Measurements from ENCODE around the gene COL17A1.
A peak's percentile ranks its signal among the peaks of the same experiment; 100 is the strongest.

The COL17A1 gene

DNA sequence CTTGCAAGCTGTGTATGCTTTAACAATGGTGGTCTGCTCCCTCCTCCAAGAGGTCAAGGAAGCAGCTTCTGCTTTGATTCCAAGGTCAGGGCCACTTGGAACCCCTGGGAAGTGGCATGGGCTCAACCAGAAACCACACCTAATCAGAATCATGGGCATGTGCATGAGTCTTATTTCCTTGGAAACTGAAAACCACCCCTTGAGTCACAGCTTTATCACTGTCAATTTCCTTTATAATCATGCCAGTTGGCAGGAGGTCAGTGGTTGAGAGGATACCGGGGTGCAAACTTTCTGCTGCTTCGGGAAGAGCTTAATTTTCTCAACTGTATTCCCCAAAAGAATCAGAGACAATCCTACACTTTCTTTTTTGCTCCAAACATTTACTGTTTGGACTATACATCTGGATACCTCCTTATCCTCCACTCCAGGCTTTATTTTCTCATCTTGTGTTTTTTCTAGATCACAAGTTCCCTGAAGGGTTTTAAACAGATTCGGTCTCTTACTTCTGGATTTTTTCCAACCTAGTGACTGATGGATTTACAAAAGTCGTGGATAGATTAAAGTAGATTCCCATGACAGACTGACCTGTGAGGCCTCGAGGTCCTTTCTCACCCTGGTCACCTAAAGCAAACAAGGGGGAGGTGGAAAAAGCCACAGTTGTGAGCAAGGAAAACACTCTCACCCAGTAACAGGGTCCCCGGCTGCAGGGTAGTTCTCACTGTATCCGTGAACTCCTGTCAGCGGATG is 36.0 kb downstream of the COL17A1 start:
- Histone ChIP-seq H3K4me1 (ENCODE audit: control insufficient read depth in 1 of 2, insufficient read depth in 2 of 2, low read length in 2 of 2) (no peaks in the 10 kb centered on the region), H3K36me3 (ENCODE audit: control insufficient read depth in 1 of 2, insufficient read depth in 2 of 2, low read length in 2 of 2) (no peaks in the 10 kb centered on the region), H3K27me3 (ENCODE audit: low read depth, low read length) (no peaks in the 10 kb centered on the region), H3K4me3 (ENCODE audit: low read depth in 1 of 2, low read length in 2 of 2) (no peak overlapping the region), H3K27ac (ENCODE audit: low read length) (peak overlapping the region; percentile 40), H3K9me3 (ENCODE audit: control insufficient read depth in 1 of 2, low read length in 2 of 2) (no peaks in the 10 kb centered on the region)

- no peaks in the 10 kb centered on the region for H3K36me3 ChIP-seq (ENCODE audit: control insufficient read depth in 1 of 2, insufficient read depth in 2 of 2, low read length in 2 of 2)
- no peaks in the 10 kb centered on the region for H3K27me3 ChIP-seq (ENCODE audit: low read depth, low read length)
- H3K4me3 ChIP-seq (ENCODE audit: low read depth in 1 of 2, low read length in 2 of 2) = no peak overlapping the region
- no peaks in the 10 kb centered on the region for H3K9me3 ChIP-seq (ENCODE audit: control insufficient read depth in 1 of 2, low read length in 2 of 2)
- H3K27ac ChIP-seq (ENCODE audit: low read length) = no peak overlapping the region
- no peaks in the 10 kb centered on the region for H3K4me1 ChIP-seq (ENCODE audit: control insufficient read depth in 1 of 2, insufficient read depth in 2 of 2, low read length in 2 of 2)
Measured at GRCh38 chr10:104046651-104047050, 39.0 kb downstream of the COL17A1 start.

- Histone ChIP-seq H3K4me1 (ENCODE audit: control insufficient read depth in 1 of 2, insufficient read depth in 2 of 2, low read length in 2 of 2) (no peaks in the 10 kb centered on the region), H3K4me3 (ENCODE audit: low read depth in 1 of 2, low read length in 2 of 2) (no peak overlapping the region), H3K27me3 (ENCODE audit: low read depth, low read length) (no peaks in the 10 kb centered on the region), H3K9me3 (ENCODE audit: control insufficient read depth in 1 of 2, low read length in 2 of 2) (no peaks in the 10 kb centered on the region), H3K36me3 (ENCODE audit: control insufficient read depth in 1 of 2, insufficient read depth in 2 of 2, low read length in 2 of 2) (no peaks in the 10 kb centered on the region), H3K27ac (ENCODE audit: low read length) (no peak overlapping the region)
Measured at GRCh38 chr10:104045151-104046089, 40.3 kb downstream of the COL17A1 start.

- Histone ChIP-seq H3K27me3 (ENCODE audit: low read depth, low read length) (no peaks in the 10 kb centered on the region), H3K4me3 (ENCODE audit: low read depth in 1 of 2, low read length in 2 of 2) (no peak overlapping the region), H3K27ac (ENCODE audit: low read length) (no peak overlapping the region), H3K36me3 (ENCODE audit: control insufficient read depth in 1 of 2, insufficient read depth in 2 of 2, low read length in 2 of 2) (no peaks in the 10 kb centered on the region), H3K9me3 (ENCODE audit: control insufficient read depth in 1 of 2, low read length in 2 of 2) (no peaks in the 10 kb centered on the region), H3K4me1 (ENCODE audit: control insufficient read depth in 1 of 2, insufficient read depth in 2 of 2, low read length in 2 of 2) (no peaks in the 10 kb centered on the region)
Measured at GRCh38 chr10:104043854-104044253, 41.8 kb downstream of the COL17A1 start.

GRCh38 chr10:104043185-104043830 is 42.4 kb downstream of the COL17A1 start:
- no peak overlapping the region for H3K4me3 ChIP-seq (ENCODE audit: low read depth in 1 of 2, low read length in 2 of 2)
- no peaks in the 10 kb centered on the region for H3K9me3 ChIP-seq (ENCODE audit: control insufficient read depth in 1 of 2, low read length in 2 of 2)
- H3K27ac ChIP-seq (ENCODE audit: low read length) = no peak overlapping the region
- H3K27me3 ChIP-seq (ENCODE audit: low read depth, low read length) = no peaks in the 10 kb centered on the region
- no peaks in the 10 kb centered on the region for H3K36me3 ChIP-seq (ENCODE audit: control insufficient read depth in 1 of 2, insufficient read depth in 2 of 2, low read length in 2 of 2)
- no peaks in the 10 kb centered on the region for H3K4me1 ChIP-seq (ENCODE audit: control insufficient read depth in 1 of 2, insufficient read depth in 2 of 2, low read length in 2 of 2)

- H3K27ac ChIP-seq (ENCODE audit: low read length) = no peak overlapping the region
- no peaks in the 10 kb centered on the region for H3K9me3 ChIP-seq (ENCODE audit: control insufficient read depth in 1 of 2, low read length in 2 of 2)
- H3K4me3 ChIP-seq (ENCODE audit: low read depth in 1 of 2, low read length in 2 of 2) = no peak overlapping the region
- H3K27me3 ChIP-seq (ENCODE audit: low read depth, low read length) = no peaks in the 10 kb centered on the region
- H3K36me3 ChIP-seq (ENCODE audit: control insufficient read depth in 1 of 2, insufficient read depth in 2 of 2, low read length in 2 of 2) = no peaks in the 10 kb centered on the region
- H3K4me1 ChIP-seq (ENCODE audit: control insufficient read depth in 1 of 2, insufficient read depth in 2 of 2, low read length in 2 of 2) = no peaks in the 10 kb centered on the region
Measured at GRCh38 chr10:104041891-104042535, 43.7 kb downstream of the COL17A1 start.

DNA sequence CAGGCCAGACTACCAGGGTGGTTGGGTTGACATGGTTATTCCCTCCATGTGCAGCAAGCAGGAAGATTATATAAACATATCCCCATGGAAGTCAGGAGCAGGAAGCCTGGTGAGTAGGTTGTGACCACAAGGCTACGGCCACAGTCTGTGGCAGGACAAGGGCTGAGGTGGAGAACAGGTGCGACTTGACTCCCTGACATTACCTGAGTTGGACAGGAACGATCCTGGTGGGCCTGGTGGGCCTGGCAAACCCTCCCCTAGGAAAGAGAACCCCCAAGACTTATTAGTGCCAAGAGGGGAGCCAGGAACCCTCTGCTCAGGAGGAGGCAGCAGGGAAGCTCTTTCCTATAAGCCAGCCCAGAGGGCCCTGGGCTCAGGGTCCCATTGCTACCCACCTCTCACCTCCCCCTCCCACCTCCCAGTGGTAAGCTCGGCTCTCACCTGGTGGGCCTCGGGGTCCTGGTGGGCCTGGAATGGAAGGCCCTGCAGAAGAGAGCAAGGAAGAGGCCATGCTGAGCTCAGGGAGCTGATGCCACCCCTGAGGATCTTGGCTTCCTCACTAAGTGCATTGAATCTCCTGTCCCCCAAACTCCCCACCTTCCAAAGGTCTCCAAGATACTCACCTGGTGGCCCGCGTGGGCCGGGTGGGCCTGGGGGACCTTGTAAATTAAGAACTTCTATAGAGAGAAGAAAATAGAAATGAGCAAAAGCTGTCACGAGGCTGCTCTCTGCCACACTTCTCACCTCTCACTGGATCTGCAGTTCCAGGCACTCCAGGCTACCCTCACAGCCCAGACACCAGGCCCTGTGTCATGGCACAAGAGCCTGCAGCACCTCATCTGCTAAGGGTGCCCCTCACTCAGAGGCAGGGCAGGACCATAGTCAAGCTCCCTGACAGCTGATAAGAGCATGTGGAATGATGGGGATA is 44.6 kb downstream of the COL17A1 start:
- Histone ChIP-seq H3K4me1 (ENCODE audit: control insufficient read depth in 1 of 2, insufficient read depth in 2 of 2, low read length in 2 of 2) (no peaks in the 10 kb centered on the region), H3K27ac (ENCODE audit: low read length) (no peak overlapping the region), H3K9me3 (ENCODE audit: control insufficient read depth in 1 of 2, low read length in 2 of 2) (no peaks in the 10 kb centered on the region), H3K4me3 (ENCODE audit: low read depth in 1 of 2, low read length in 2 of 2) (no peak overlapping the region), H3K36me3 (ENCODE audit: control insufficient read depth in 1 of 2, insufficient read depth in 2 of 2, low read length in 2 of 2) (no peaks in the 10 kb centered on the region), H3K27me3 (ENCODE audit: low read depth, low read length) (no peaks in the 10 kb centered on the region)

GRCh38 chr10:104040382-104040781 is 45.3 kb downstream of the COL17A1 start:
- H3K4me1 ChIP-seq (ENCODE audit: control insufficient read depth in 1 of 2, insufficient read depth in 2 of 2, low read length in 2 of 2) = no peaks in the 10 kb centered on the region
- no peaks in the 10 kb centered on the region for H3K27me3 ChIP-seq (ENCODE audit: low read depth, low read length)
- no peaks in the 10 kb centered on the region for H3K9me3 ChIP-seq (ENCODE audit: control insufficient read depth in 1 of 2, low read length in 2 of 2)
- H3K4me3 ChIP-seq (ENCODE audit: low read depth in 1 of 2, low read length in 2 of 2) = no peak overlapping the region
- no peaks in the 10 kb centered on the region for H3K36me3 ChIP-seq (ENCODE audit: control insufficient read depth in 1 of 2, insufficient read depth in 2 of 2, low read length in 2 of 2)
- no peak overlapping the region for H3K27ac ChIP-seq (ENCODE audit: low read length)

- Histone ChIP-seq H3K4me1 (ENCODE audit: control insufficient read depth in 1 of 2, insufficient read depth in 2 of 2, low read length in 2 of 2) (no peaks in the 10 kb centered on the region), H3K36me3 (ENCODE audit: control insufficient read depth in 1 of 2, insufficient read depth in 2 of 2, low read length in 2 of 2) (no peaks in the 10 kb centered on the region), H3K27me3 (ENCODE audit: low read depth, low read length) (no peaks in the 10 kb centered on the region), H3K9me3 (ENCODE audit: control insufficient read depth in 1 of 2, low read length in 2 of 2) (no peaks in the 10 kb centered on the region), H3K4me3 (ENCODE audit: low read depth in 1 of 2, low read length in 2 of 2) (no peak overlapping the region), H3K27ac (ENCODE audit: low read length) (no peak overlapping the region)
Measured at GRCh38 chr10:104038958-104039752, 46.5 kb downstream of the COL17A1 start.

DNA sequence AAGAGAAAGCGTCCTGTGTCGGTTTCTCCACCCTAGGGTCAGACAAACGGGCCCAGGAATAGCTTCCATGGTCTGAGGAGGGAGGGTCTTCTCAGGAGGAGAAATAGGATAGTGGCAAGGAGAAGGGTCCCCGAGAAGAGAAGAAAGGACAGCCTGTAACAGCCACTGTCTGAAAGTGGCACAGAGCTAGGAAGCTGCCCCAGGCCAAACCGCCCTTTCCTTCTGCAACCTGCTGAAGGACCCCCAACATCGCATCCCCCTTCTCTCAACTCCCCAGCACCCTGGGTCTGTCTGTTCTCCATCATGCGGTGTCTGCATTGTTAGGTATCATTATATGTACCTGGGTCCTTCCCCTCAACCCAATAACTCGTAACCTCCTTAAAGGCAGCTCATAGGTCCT is 47.1 kb downstream of the COL17A1 start:
- no peaks in the 10 kb centered on the region for H3K9me3 ChIP-seq (ENCODE audit: control insufficient read depth in 1 of 2, low read length in 2 of 2)
- no peak overlapping the region for H3K27ac ChIP-seq (ENCODE audit: low read length)
- no peak overlapping the region for H3K4me3 ChIP-seq (ENCODE audit: low read depth in 1 of 2, low read length in 2 of 2)
- no peaks in the 10 kb centered on the region for H3K36me3 ChIP-seq (ENCODE audit: control insufficient read depth in 1 of 2, insufficient read depth in 2 of 2, low read length in 2 of 2)
- no peaks in the 10 kb centered on the region for H3K27me3 ChIP-seq (ENCODE audit: low read depth, low read length)
- H3K4me1 ChIP-seq (ENCODE audit: control insufficient read depth in 1 of 2, insufficient read depth in 2 of 2, low read length in 2 of 2) = no peaks in the 10 kb centered on the region

Data from muscle layer of duodenum (tissue), 2 donors.